Effector CD8-positive, alpha-beta T cell (primary cell): ENCODE measurements around the gene CD274.
"Not testable (repeated sequence)": the region's sequence is repeated elsewhere in the genome, so short reads cannot be mapped to it uniquely, and the experiment has no call there.

ENCODE experiments used
- DNase-seq: peaks from one replicate; lab custom pipeline; 2025; lab: John Stamatoyannopoulos, UW
- total RNA-seq, 4 experiments: gene quantifications; one replicate each; lab custom pipeline; 2026; lab: John Stamatoyannopoulos, UW

The CD274 gene
- total RNA-seq, result 9.0 to 23.1 (median 16.8) reads per million in 4 experiments

GRCh38 chr9:5450359-5451091 is at the start of gene CD274:
CD274 (plus strand) TSS chr9:5450542; CDS start chr9:5456114, 5,572 bp downstream.
- peak; percentile 58 for DNase-seq

DNA sequence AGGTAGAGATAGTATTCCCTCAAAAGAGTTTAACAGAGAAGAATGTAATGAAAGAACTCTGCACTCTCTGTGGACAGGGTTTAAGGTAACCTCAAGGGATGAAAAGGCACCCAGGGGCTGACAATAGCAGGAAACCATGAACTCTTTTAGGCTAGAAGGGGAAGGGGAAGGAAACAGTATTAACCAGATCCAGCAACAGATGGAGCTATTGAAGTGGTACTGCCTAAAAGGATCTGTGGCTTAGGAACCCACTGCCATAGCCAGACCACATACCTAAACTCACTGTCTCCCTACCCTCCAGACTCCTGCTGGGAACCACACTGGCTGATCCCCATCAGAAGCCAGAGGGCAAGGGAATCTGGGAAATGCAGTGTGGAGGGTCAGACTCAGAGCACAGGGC is 48.1 kb upstream of the CD274 start:
- DNase-seq, result no peak

- no peak for DNase-seq
Observed at GRCh38 chr9:5408596-5408995, 41.7 kb upstream of the CD274 start.

DNA sequence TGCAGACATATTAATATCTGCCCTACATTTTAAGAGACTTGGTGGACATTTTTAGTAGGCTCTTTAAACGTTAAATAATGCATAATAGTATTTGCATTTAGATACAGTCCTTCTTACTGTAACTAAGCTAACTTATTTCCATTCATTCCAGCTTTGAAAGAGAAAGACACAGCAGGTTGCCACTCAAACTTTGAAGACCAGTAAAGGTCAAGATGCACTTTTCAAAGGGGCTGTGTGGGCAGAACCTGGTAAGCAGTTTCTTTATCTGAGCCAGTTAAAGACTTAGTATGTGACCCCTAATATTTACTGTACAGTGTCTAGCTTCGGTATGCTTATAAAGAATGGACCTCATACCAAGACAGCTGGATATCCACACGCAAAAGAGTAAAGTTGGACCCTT is 33.4 kb upstream of the CD274 start:
- no peak for DNase-seq

- no peak for DNase-seq
Observed at GRCh38 chr9:5418481-5418880, 31.9 kb upstream of the CD274 start.

- no peak for DNase-seq
Observed at GRCh38 chr9:5419987-5420386, 30.4 kb upstream of the CD274 start.

- DNase-seq, result no peak
Observed at GRCh38 chr9:5421163-5421562, 29.2 kb upstream of the CD274 start.

GRCh38 chr9:5422276-5422675 is 28.1 kb upstream of the CD274 start:
- DNase-seq, result no peak

GRCh38 chr9:5425006-5425628 is 25.2 kb upstream of the CD274 start:
- no peak for DNase-seq

GRCh38 chr9:5427005-5427404 is 23.3 kb upstream of the CD274 start:
- DNase-seq, result no peak

- DNase-seq, result no peak
Observed at GRCh38 chr9:5428172-5428571, 22.2 kb upstream of the CD274 start.

GRCh38 chr9:5428794-5429528 is 21.4 kb upstream of the CD274 start:
- DNase-seq, result no peak

DNA sequence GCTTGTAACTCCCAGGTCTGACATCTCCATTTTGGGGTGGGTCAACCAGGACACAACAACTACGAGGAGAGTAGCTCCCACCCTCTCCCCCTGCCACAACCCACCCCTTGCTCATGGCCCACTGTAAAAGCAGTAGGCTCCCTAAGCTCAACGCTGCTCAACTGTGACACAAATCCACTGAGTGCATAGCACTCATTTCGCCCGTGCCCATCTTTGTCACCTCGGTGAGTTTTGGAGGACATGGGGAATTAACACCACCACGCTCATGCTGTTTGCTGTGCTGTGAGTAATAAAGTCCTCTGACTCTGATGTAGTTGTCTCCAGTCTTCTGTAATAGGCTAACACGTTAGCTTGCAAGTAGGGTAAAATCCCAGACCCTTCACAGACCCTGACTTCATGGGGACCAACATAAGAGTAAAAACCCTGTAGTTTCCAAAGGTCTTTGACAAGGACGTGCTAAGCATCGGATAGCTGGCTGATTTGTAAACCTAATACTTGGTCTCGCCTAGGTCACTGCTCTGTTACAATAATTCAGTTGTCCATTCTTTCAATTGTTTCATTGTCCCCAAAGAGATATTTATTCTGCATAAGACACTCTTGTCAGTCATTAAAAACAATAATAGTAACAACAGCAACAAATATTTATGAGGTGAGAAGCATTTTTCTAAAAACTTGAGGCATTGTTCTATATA is 20.3 kb upstream of the CD274 start:
- no peak for DNase-seq

DNA sequence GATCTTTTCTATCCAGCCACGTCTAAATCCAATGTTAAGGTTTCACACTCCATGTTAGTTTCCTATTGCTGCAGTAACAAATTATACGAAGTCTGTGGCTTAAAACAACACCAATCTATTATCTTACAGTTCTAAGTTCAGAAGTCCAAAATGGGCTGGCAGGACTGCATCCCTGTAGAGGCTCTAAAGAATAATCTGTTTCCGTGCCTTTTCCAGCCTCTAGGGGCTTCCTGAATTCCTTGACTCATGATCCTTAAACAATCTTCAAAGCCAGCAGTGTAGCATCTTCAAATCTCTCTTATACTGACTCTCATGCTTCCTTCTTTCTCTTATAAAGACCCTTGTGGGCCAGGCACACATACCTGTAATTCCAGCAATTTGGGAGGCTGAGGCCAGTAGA is 19.4 kb upstream of the CD274 start:
- DNase-seq, result no peak

- not testable (repeated sequence) for DNase-seq
Observed at GRCh38 chr9:5432890-5433289, 17.5 kb upstream of the CD274 start.

GRCh38 chr9:5433328-5433727 is 17.0 kb upstream of the CD274 start:
- not testable (repeated sequence) for DNase-seq

- DNase-seq, result not testable (repeated sequence)
Observed at GRCh38 chr9:5433841-5434810, 16.2 kb upstream of the CD274 start.

- no peak for DNase-seq
Observed at GRCh38 chr9:5435912-5436311, 14.4 kb upstream of the CD274 start.

DNA sequence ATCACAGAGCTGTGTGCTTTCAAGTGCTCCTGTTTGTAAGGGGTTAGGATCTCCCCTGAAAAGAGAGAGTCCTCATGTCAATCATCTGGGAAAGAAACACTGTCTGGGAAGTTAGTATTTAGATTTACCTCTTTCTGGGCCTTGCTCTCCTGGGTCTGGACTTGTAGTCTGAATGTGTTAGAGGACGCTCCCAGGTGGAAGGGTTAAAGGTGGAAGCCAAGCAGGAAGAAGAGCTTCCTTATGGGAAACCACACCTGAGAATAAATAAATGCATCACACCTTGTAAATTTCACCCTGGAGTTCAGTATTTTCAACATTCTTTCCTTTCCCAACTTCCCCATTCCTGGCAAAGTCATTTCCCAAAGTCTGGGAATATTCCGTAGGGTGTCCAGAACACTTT is 13.9 kb upstream of the CD274 start:
- DNase-seq, result no peak

DNA sequence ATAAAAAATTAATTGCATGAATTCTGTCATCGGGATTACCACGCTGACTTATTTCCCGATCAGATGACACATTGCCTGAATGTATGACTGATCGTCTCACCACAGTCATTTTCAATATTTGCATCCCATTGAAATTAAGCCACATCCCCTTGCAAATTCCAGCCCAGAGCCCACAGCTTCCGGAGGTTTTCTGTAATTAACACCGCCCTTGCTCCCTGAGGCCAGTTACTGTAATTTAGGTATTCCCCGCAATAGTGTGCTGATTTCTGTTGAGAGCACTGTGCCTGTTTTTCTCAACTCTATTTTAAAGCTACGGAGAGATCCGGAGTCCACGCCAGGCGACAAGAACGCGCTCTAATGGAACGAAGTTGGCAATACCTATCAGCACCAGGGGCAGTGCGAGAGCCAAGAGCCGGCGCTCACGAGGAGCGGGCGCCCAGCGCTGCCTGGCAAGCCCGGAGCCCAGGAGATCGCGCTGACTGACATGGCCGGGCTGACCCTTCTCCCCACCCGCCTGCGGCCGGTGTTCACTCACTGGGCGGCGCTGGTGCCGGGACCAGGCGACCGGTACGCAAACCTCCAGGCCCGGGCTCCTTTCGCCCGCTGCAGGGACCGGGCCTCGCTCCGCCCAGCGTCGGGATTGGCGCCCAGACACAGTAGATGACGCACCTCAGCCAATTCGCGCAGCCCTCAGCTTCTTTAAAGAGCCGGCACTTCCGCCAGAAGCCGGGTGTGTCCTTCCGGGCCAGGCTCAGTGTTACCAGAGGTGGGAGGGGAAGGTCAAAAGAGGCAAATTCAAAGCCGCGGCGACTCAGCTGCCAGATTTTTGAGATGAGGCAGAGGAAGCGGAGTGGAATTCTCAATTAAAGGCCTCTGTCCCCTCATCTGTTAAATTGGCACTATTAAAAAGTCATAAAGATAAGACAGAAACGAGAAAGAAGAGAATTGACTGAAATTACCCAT is 12.8 kb upstream of the CD274 start, which contains the start of gene PLGRKT:
Gene PLGRKT, minus strand, starts transcription at position 672 of the 963 bp plus-strand sequence. CDS start 5,948 bp downstream, outside the sequence.
- peak; percentile 84 for DNase-seq
